Uterus (tissue), 4 donors: ENCODE results near the gene ALG12. TPM values are rescaled to one million over a fixed set of nuclear protein-coding genes. Genes with fewer than 3 reads are reported as not detected.
A peak's percentile ranks its signal among the peaks of the same experiment; 100 is the strongest.

Experiments
- DNase-seq, 2 donors: peaks; one replicate each; pipeline ENCODE4 v3.0.0-alpha.2; 2019 to 2020
- H3K27ac ChIP-seq, 2 donors: fragments of 200-600 bp; sonication (generic); 1 replicate in 1 of 2; 2 replicates in 1 of 2; pipeline ENCODE4 v1.5.1; 2016 to 2018
- H3K27me3 ChIP-seq, 2 donors: fragments of 200-600 bp; sonication (generic); one replicate each; pipeline ENCODE4 v1.5.1; 2018 to 2019; ENCODE audit warnings: control low read depth in 1 of 2
- H3K36me3 ChIP-seq, 2 donors: fragments of 200-600 bp; sonication (generic); one replicate each; pipeline ENCODE4 v1.5.1; 2019; ENCODE audit warnings: control low read depth in 1 of 2
- H3K4me1 ChIP-seq, 2 donors: fragments of 200-600 bp; sonication (generic); one replicate each; pipeline ENCODE4 v1.5.1; 2018 to 2019; ENCODE audit warnings: control low read depth in 1 of 2
- H3K4me3 ChIP-seq, 2 donors: fragments of 200-600 bp; sonication (generic); 1 replicate in 1 of 2; 2 replicates in 1 of 2; pipeline ENCODE4 v1.5.1; 2018 to 2019; ENCODE audit warnings: mild to moderate bottlenecking in 1 of 2
- H3K9me3 ChIP-seq, 2 donors: fragments of 200-600 bp; sonication (generic); one replicate each; pipeline ENCODE4 v1.5.1; 2019; ENCODE audit warnings: control low read depth in 1 of 2
- CTCF ChIP-seq, 4 experiments: fragments of 200-600 bp in 2 of 4; fragments of 450-650 bp in 2 of 4; sonication (generic) in 2 of 4; IDR thresholded peaks; one replicate each; pipeline ENCODE4 v1.5.1; 2016 to 2019; ENCODE audit warnings: antibody characterized with exemption in 4 of 4, mild to moderate bottlenecking in 2 of 4, moderate library complexity in 1 of 4
- POLR2A ChIP-seq, 2 donors: fragments of 450-650 bp; IDR thresholded peaks; one replicate each; pipeline ENCODE4 v1.6.1; 2016; ENCODE audit warnings: antibody characterized with exemption in 2 of 2, mild to moderate bottlenecking in 1 of 2, moderate library complexity in 1 of 2
- intact Hi-C: fragments of 100-400 bp; cut with DNase I; formaldehyde crosslinking; loops from one replicate; pipeline ENCODE4 v1.15.1; 2023; ENCODE audit warnings: low total_unique reads
- total RNA-seq, 4 donors: library from RNA; depleted of rRNA in 3 of 4; stranded (reverse); fragments of >200 nt in 3 of 4; gene quantifications; one replicate each; pipeline versions ENCODE4 v1.1.0 to v1.2.4, GENCODE V29; 2014 to 2023
- donor health status: DM: yes; HTN: yes; CAD: no.

Gene ALG12
- total RNA-seq, 4 donors from 2014 or later: 11.8 to 22.5 (median 18.3) TPM

GRCh38 chr22:49951678-49951985 is 33.4 kb upstream of the ALG12 start:
- Histone ChIP-seq H3K27me3 (no peaks in the 10 kb centered on the region), H3K4me3 (no peak overlapping the region), H3K9me3 (no peaks in the 10 kb centered on the region), H3K27ac (peak overlapping the region in 1 of 2 donors; percentile 39), H3K36me3 (no peaks in the 10 kb centered on the region), H3K4me1 (peaks cover 0 to 3% of the 10 kb centered on the region in 2 donors)
- intact Hi-C loops: no loop called here
- no peak for DNase-seq
- no peak for TF ChIP-seq POLR2A (IDR thresholded peaks at IDR 0.05)
- TF ChIP-seq CTCF (IDR thresholded peaks at IDR 0.05): no peak

GRCh38 chr22:49951000-49951677 is 32.9 kb upstream of the ALG12 start:
- Histone ChIP-seq H3K27ac (no peak overlapping the region), H3K36me3 (no peaks in the 10 kb centered on the region), H3K27me3 (no peaks in the 10 kb centered on the region), H3K4me1 (peaks cover 0 to 3% of the 10 kb centered on the region in 2 donors), H3K9me3 (no peaks in the 10 kb centered on the region), H3K4me3 (no peak overlapping the region)
- intact Hi-C loops: no loop called here
- no peak for DNase-seq
- TF ChIP-seq CTCF (IDR thresholded peaks at IDR 0.05) (no peak), POLR2A (IDR thresholded peaks at IDR 0.05) (no peak)

GRCh38 chr22:49950396-49950994 is 32.3 kb upstream of the ALG12 start:
- Histone ChIP-seq H3K27ac (no peak overlapping the region), H3K4me3 (no peak overlapping the region), H3K9me3 (no peaks in the 10 kb centered on the region), H3K36me3 (no peaks in the 10 kb centered on the region), H3K27me3 (no peaks in the 10 kb centered on the region), H3K4me1 (peaks cover 0 to 3% of the 10 kb centered on the region in 2 donors)
- intact Hi-C loops: no loop called here
- no peak for DNase-seq
- TF ChIP-seq POLR2A (IDR thresholded peaks at IDR 0.05) (no peak), CTCF (IDR thresholded peaks at IDR 0.05) (no peak)

- intact Hi-C loops: no loop called here
- Histone ChIP-seq H3K27me3 (no peaks in the 10 kb centered on the region), H3K4me1 (peaks cover 0 to 3% of the 10 kb centered on the region in 2 donors), H3K9me3 (no peaks in the 10 kb centered on the region), H3K27ac (no peak overlapping the region), H3K4me3 (no peak overlapping the region), H3K36me3 (no peaks in the 10 kb centered on the region)
- no peak for DNase-seq
- TF ChIP-seq CTCF (IDR thresholded peaks at IDR 0.05) (no peak), POLR2A (IDR thresholded peaks at IDR 0.05) (no peak)
Measured at GRCh38 chr22:49949914-49950292, 31.7 kb upstream of the ALG12 start.

- no peak overlapping the region for H3K27ac ChIP-seq
- H3K27me3 ChIP-seq: no peaks in the 10 kb centered on the region
- no peaks in the 10 kb centered on the region for H3K36me3 ChIP-seq
- H3K9me3 ChIP-seq: no peaks in the 10 kb centered on the region
- intact Hi-C loops: no loop called here
- peaks cover 0 to 3% of the 10 kb centered on the region in 2 donors for H3K4me1 ChIP-seq
- H3K4me3 ChIP-seq: no peak overlapping the region
- no peak for DNase-seq
- TF ChIP-seq POLR2A (IDR thresholded peaks at IDR 0.05) (peak in 1 of 2 donors; percentile 22), CTCF (IDR thresholded peaks at IDR 0.05) (no peak)
Measured at GRCh38 chr22:49948958-49949913, 31.0 kb upstream of the ALG12 start.
